ENCODE measurements around the gene SLC2A8.

The SLC2A8 gene

GRCh38 chr9:127455324-127455992 is 58.5 kb downstream of the SLC2A8 start:
- Histone ChIP-seq H3K36me3 (replicated peaks) (peaks cover 31% of the 10 kb centered on the region), H3K27me3 (replicated peaks) (no peaks in the 10 kb centered on the region), H3K4me3 (ENCODE audit: low read depth, low read length) (no peak overlapping the region), H3K27ac (no peak overlapping the region)
- peak; percentile 49 for TF ChIP-seq CTCF (IDR thresholded peaks at IDR 0.05; ENCODE audit: low read depth, low read length, missing control alignments)
- in situ Hi-C loops (cut with HindIII; ENCODE audit: low pct_ligation_motif_present, low sequenced_read_pairs), result no loop called here
- no peak for DNase-seq

- no peak for DNase-seq
- peaks cover 38% of the 10 kb centered on the region for H3K36me3 ChIP-seq (replicated peaks)
- in situ Hi-C loops (cut with HindIII; ENCODE audit: low pct_ligation_motif_present, low sequenced_read_pairs), result no loop called here
- H3K27me3 ChIP-seq (replicated peaks), result no peaks in the 10 kb centered on the region
- TF ChIP-seq CTCF (IDR thresholded peaks at IDR 0.05; ENCODE audit: low read depth, low read length, missing control alignments), result no peak
- no peak overlapping the region for H3K4me3 ChIP-seq (ENCODE audit: low read depth, low read length)
- no peak overlapping the region for H3K27ac ChIP-seq
Measured at GRCh38 chr9:127457191-127457878, 60.4 kb downstream of the SLC2A8 start.
